MM.1S (cell line): ENCODE results near the gene MCL1.

Experiments used
- EZH2 ChIP-seq: fragments of 300-600 bp; sonication (generic); optimal IDR thresholded peaks from 2 replicates; pipeline ENCODE3; 2017; ENCODE audit warnings: low read depth, mild to moderate bottlenecking, antibody characterized with exemption, low read length, mixed read lengths
- EZH2phosphoT487 ChIP-seq: fragments of 300-600 bp; sonication (generic); IDR thresholded peaks from 2 replicates; pipeline ENCODE4 v1.6.1; 2018; ENCODE audit warnings: antibody characterized with exemption, low read length
- TF ChIP-seq, protein P1 (sequence below): fragments of 300-600 bp; sonication (generic); IDR thresholded peaks from 2 replicates; pipeline ENCODE4 v1.5.1; 2016; ENCODE audit warnings: antibody characterized with exemption, low read length, mixed read lengths

- TF ChIP-seq, protein P1, sequence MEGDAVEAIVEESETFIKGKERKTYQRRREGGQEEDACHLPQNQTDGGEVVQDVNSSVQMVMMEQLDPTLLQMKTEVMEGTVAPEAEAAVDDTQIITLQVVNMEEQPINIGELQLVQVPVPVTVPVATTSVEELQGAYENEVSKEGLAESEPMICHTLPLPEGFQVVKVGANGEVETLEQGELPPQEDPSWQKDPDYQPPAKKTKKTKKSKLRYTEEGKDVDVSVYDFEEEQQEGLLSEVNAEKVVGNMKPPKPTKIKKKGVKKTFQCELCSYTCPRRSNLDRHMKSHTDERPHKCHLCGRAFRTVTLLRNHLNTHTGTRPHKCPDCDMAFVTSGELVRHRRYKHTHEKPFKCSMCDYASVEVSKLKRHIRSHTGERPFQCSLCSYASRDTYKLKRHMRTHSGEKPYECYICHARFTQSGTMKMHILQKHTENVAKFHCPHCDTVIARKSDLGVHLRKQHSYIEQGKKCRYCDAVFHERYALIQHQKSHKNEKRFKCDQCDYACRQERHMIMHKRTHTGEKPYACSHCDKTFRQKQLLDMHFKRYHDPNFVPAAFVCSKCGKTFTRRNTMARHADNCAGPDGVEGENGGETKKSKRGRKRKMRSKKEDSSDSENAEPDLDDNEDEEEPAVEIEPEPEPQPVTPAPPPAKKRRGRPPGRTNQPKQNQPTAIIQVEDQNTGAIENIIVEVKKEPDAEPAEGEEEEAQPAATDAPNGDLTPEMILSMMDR, result no peak
- TF ChIP-seq EZH2 (no peak), EZH2phosphoT487 (no peak)
Measured at GRCh38 chr1:150620919-150621318, 41.5 kb upstream of the MCL1 start.
